ENCODE measurements around the gene KCNK13. TPM values are rescaled to one million over a fixed set of nuclear protein-coding genes. Genes with fewer than 3 reads are reported as not detected.

Gene KCNK13
- total RNA-seq, 1 donor from 2014 or later: 0.10 TPM

DNA sequence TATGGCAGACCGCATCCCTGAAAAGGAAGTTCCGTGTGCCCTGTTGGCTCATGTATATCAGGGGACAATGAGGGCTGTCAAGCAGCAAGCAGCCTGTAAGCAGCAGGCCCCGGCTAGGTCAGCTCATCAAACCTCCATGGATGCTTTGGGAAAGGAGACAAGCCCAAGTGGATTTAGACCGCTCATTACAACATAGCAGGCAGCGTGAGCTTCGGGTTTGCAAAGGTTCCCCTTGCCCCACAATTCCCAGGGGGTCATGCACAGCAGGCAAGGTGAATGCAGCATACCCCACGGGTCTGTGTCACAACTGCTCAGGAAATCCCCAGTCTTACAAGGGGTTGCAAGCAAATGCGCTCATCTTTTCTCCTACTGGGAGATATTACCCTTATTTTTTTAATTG lies 54.6 kb downstream of the KCNK13 start:
- no peak for TF ChIP-seq CTCF (IDR thresholded peaks at IDR 0.05; ENCODE audit: unreplicated experiment)
- Mint-ChIP-seq H3K4me1 (ENCODE audit: unreplicated experiment) (no peaks in the 10 kb centered on the region), H3K27ac (ENCODE audit: unreplicated experiment) (no peak overlapping the region), H3K36me3 (ENCODE audit: low read depth, unreplicated experiment) (no peaks in the 10 kb centered on the region), H3K9me3 (ENCODE audit: unreplicated experiment) (no peaks in the 10 kb centered on the region), H3K4me3 (ENCODE audit: unreplicated experiment) (no peak overlapping the region), H3K27me3 (ENCODE audit: unreplicated experiment) (no peaks in the 10 kb centered on the region)
- DNase-seq (ENCODE audit: low spot score): no peak

DNA sequence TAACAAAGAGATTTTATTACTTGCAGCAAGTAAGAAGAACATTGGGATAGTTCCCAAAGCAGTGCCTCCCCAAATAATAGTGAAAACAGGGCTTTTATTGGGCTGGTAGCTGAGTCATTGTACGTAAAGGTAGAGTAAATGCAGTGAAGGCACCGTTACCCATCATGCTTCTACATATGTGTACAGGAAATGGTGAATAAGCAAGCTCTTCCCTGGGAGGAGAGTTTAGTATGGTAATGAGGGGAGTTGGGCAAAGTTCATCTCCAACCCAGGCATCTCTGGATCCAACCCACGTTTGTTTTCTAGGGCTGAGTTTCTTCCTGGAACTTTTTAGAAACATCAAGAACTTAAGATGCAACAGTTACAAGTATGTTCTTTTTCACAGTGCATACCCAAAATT lies 56.2 kb downstream of the KCNK13 start:
- no peaks in the 10 kb centered on the region for H3K36me3 Mint-ChIP-seq (ENCODE audit: low read depth, unreplicated experiment)
- no peak for TF ChIP-seq CTCF (IDR thresholded peaks at IDR 0.05; ENCODE audit: unreplicated experiment)
- no peak for DNase-seq (ENCODE audit: low spot score)
- H3K9me3 Mint-ChIP-seq (ENCODE audit: unreplicated experiment): no peaks in the 10 kb centered on the region
- H3K4me3 Mint-ChIP-seq (ENCODE audit: unreplicated experiment): no peak overlapping the region
- H3K27me3 Mint-ChIP-seq (ENCODE audit: unreplicated experiment): no peaks in the 10 kb centered on the region
- H3K27ac Mint-ChIP-seq (ENCODE audit: unreplicated experiment): no peak overlapping the region
- no peaks in the 10 kb centered on the region for H3K4me1 Mint-ChIP-seq (ENCODE audit: unreplicated experiment)

GRCh38 chr14:90126260-90126659 lies 64.5 kb downstream of the KCNK13 start:
- H3K4me3 Mint-ChIP-seq (ENCODE audit: unreplicated experiment): no peak overlapping the region
- no peak for TF ChIP-seq CTCF (IDR thresholded peaks at IDR 0.05; ENCODE audit: unreplicated experiment)
- no peak overlapping the region for H3K27ac Mint-ChIP-seq (ENCODE audit: unreplicated experiment)
- peaks cover 2% of the 10 kb centered on the region for H3K4me1 Mint-ChIP-seq (ENCODE audit: unreplicated experiment)
- no peaks in the 10 kb centered on the region for H3K9me3 Mint-ChIP-seq (ENCODE audit: unreplicated experiment)
- H3K36me3 Mint-ChIP-seq (ENCODE audit: low read depth, unreplicated experiment): no peaks in the 10 kb centered on the region
- DNase-seq (ENCODE audit: low spot score): no peak
- H3K27me3 Mint-ChIP-seq (ENCODE audit: unreplicated experiment): no peaks in the 10 kb centered on the region

- no peak for DNase-seq (ENCODE audit: low spot score)
- no peak overlapping the region for H3K27ac Mint-ChIP-seq (ENCODE audit: unreplicated experiment)
These were observed 71.2 kb downstream of the KCNK13 start for GRCh38 chr14:90132821-90133570.

More at GRCh38 chr14:90132821-90133570, 71.2 kb downstream of the KCNK13 start:
- peaks cover 3% of the 10 kb centered on the region for H3K27me3 Mint-ChIP-seq (ENCODE audit: unreplicated experiment)
- H3K36me3 Mint-ChIP-seq (ENCODE audit: low read depth, unreplicated experiment): no peaks in the 10 kb centered on the region
- H3K4me3 Mint-ChIP-seq (ENCODE audit: unreplicated experiment): no peak overlapping the region
- peaks cover 7% of the 10 kb centered on the region for H3K4me1 Mint-ChIP-seq (ENCODE audit: unreplicated experiment)
- H3K9me3 Mint-ChIP-seq (ENCODE audit: unreplicated experiment): no peaks in the 10 kb centered on the region
- no peak for TF ChIP-seq CTCF (IDR thresholded peaks at IDR 0.05; ENCODE audit: unreplicated experiment)
